Stimulated activated CD4-positive, alpha-beta T cell treated with anti-CD3 and anti-CD28 coated beads, Interleukin-12 subunit alpha, Interleukin-12 subunit beta, amount 100 ng/mL, for 24 hours (primary cell): ENCODE results near the gene EEFSEC.

Experiments used
- DNase-seq, 2 experiments: peaks; one replicate each; pipeline ENCODE4 v3.0.0-alpha.2; 2020; ENCODE audit warnings: low read depth in 2 of 2

EEFSEC gene

DNA sequence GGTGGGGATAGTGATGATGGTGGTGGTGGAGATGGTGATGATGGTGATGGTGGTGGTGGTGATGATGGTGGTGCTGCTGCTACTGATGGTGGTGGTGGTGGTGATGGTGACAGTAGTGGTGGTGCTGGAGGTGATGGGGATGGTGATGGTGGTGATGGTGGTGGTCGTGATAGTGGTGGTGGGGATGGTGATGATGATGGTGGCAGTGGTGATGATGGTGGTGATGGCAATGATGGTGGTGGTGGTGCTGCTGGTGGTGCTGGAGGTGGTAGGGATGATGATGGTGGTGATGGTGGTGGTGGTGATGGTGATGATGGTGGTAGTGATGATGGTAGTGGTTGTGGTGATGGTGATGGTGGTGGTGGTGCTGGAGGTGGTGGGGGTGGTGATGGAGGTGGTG lies 292.1 kb downstream of the EEFSEC start:
- DNase-seq, result no peak

DNA sequence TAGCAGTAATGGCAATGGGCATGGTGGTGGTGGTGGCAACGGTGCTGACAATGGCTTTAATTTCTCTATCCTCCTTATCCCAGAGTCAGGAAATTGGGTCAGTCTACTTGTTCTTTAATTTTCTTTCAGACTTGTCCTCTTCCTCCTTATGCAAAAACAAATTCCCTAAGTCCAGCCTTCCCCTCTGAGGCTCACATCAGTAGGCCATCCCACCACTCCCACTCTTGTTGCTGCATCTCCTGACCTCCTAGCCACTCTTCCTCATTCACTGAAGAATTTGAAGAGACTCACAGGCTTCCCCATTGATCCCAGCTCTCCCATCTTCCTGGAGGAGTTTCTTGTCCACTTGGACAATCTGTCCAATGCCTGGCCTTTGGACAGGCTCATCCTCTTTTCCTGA lies 293.5 kb downstream of the EEFSEC start:
- no peak for DNase-seq

DNA sequence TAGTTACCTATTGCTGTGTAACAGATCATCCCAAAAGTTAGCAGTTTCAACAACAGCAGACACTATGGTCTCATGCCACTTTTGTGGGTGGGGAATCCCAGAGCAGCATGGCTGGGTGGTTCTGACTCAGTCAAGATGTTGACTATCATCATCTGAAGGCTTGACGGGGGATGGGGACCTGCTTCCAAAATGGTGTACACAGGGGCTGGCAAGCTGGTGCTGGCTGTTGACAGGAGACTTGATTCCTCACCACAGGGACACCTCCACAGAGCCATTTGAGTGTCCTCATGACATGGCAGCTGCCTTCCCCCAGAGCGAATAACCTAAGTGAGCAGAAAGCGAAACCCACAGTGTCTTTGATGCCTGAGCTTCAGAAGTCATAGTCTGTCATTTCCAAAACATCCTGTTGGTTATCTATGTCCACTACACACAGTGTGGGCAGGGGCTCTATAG lies 294.3 kb downstream of the EEFSEC start:
- DNase-seq, result peak; percentile 17 to 55

DNA sequence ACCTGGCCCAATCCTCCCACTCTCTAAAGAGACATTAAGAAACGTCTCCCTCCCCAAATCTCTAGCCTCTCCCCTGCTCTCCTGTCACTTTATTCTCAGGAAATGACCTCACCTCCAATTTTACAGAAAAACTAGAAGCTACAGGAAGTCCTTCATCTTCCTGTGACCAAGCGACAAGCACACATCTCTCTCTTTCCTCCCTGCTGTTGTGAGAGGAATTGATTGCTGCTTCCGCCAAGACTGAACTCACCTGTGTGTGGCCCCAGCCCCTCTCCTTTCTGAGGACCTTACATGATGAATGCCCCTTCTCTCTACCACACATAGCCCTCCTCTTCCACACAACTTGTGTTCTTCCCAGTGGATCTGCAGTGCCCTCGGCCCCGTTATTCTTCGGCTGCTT lies 295.2 kb downstream of the EEFSEC start:
- no peak for DNase-seq

DNA sequence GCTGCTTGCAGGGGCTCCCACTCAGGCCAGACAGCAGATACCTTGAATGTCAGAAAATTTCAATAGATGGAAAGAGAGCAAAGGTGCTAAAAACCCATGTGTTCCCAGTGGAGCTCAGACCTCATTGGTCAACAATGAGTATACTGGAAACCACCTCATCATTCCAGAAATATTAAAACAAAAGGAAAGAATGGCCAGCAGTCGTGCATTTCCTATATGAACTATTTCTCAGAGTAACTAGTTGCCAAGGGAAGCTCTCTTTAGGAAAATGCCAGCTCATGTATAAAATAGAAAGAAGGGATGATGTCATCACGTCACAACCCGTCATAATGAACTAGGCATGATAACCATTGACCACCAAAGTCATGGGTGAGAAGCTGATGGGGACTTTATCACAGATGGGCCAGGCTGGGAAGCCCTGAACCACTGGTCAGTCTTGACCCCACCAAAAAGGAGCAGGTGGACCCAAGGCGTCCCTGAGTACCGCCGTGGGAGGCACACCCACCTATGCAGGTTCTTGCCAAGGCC lies 295.9 kb downstream of the EEFSEC start:
- DNase-seq, result no peak

DNA sequence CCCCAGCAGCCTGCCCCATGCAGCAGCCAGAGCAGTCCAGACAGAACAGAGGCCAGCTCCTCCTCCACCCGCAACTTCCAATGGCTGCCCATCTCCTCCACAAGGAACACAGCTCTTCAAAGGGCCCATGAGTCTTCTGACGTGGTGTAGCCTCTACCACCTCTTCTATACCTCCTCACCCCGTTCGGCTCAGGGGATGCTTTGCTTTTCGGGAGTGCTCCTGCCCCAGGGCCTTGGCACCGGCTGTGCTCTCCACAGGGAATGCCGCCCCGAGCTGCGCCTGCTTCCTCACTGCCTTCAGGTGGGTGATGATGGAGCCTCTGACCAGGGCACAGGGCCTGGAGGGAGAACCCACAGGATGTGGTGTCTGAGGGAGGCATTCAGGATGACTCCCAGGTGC lies 298.8 kb downstream of the EEFSEC start:
- no peak for DNase-seq

DNA sequence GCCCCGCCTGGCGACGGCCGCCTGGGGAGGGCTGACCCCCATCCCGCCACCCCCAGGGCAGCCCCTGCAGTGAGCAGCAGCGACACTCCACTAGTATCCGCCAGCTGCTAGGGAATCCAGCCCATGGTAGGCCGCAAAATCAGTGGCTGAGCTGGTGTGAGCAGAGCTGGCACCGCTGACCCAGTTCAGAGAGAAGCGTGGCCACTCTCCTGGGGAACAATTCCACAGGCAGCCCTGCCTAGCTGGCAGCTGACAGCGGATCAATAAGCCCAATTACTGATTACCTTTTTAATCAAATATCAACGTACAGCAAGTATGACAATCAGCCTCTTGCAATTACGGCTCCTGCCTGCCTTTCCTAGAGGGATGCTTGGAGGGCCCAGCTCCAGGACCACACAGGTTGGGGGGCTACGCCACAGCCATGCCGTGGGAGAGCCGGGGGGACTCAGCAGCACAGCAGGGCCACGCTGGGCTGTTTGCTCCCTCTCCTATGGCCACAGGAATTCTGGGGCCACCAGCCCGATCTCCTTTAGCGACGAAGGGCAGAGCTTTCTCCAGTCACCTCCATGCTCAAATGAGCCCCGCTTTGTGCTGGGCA lies 299.5 kb downstream of the EEFSEC start:
- DNase-seq, result no peak

DNA sequence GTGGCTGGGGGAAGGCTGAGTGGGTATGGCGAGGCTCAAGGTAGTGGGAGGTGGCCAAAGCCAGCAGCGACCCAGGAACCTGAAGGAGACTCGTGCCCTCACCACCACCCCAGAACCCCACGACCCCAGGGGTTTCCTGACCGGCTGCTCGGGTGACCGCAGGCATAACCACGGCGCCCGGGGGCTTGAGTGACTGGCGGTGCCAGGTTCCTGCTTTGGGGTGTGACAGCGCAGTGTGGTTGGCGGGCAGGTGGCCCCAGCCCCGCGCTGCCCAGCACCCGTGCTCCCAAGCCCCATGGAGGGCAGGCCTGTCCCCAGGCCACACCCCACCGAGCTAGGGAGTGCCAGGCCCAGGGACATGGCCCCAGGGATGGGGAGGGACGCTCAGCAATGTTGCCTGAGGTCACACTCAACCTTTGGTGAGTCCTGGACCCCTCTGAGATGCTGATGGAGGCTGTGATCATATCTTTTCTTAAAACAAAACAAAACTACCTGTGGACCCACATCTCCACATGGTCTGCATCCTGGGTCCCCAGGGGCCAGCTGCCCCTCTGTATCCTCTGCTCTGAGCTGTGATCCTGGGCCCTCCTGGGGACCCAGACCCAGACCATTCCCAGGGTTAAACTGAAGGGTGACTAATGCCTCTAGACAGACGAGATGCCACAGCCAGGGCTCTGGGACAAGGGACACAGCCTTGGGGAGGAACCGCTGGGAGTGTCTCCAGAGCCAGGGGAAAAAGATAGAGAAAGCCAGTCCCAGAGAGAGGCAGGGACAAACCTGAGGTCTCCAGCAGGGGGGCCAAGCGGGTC lies 300.4 kb downstream of the EEFSEC start:
- no peak for DNase-seq

DNA sequence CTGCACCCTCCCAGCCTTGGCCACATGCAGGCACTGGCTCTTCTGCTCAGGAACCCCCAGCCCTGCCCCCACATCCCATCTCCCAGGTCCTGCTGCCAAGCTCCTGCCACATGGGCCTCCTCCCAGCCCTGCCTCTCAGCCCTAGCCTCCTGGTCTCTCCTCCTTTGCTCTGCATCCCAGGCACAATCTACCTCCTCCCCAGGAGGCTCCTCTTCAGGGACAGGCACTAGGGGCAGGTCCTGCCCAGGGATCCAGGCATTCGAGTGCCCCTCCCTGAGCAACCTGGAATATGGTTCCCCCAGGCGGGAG lies 301.0 kb downstream of the EEFSEC start:
- no peak for DNase-seq

DNA sequence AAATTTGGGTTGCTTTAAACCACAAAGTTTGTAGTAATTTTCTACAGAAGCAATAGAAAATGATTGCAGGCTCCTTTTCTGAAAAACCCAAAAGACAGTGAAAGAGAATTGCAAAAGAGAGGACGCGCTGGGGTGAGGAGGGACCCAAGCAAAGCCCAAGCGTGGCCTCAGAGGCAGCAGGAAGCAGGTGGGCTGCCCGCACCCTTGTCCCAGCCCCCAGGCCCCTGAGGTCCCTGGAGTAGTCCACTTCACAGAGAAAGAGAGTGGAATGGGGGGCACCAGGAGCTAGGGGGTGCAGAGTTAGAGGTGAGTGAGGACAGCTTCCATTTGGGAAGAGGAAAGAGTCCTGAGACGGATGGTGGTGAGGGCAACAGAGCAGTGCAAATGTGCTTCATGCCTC lies 301.8 kb downstream of the EEFSEC start:
- no peak for DNase-seq

DNA sequence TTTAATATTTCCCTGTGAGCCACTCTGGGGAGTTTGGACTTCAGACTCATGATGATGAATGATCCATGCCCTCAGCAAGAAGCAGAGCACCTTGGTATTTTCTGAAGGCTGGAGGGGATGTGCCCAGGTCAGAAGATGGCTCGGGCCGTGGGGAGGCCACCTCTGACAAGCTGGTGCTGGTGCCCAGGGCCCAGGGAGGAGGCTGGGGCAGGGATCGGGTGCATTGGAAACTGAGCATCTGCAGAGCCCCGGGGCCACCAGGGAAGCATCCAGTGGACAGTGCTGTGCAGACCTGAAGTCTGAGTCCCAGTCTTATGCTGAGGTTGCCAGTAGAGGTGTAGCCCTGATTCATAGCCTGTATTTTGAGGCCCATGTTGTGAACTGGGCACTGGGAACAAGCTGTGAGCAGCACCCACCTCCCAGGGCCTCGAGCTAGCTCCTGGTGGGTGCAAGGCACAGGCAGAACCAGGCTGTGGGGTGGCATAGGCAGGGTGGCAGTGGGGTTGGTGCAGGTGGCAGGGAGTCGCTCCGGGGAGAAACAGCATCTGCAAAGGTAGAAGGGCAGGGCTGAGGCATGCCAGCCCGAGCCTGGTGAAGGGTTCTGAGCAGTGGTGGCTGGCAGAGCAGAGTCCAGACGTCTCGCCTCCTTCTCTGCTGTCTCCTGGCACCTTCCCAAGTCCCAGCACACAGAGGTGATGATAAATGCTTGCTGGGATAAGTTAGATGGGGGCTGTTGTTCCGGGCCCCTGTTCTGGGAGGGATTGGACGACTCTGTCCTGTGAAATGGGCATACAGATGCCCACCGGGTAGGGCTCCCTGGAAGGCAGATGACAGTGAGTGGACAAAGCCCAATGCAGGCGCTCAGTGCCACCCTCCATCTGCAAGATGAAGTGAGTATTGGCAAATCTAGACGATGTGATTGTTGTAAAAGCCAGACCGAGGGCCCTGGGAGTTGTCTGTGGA lies 302.8 kb downstream of the EEFSEC start:
- no peak for DNase-seq

DNA sequence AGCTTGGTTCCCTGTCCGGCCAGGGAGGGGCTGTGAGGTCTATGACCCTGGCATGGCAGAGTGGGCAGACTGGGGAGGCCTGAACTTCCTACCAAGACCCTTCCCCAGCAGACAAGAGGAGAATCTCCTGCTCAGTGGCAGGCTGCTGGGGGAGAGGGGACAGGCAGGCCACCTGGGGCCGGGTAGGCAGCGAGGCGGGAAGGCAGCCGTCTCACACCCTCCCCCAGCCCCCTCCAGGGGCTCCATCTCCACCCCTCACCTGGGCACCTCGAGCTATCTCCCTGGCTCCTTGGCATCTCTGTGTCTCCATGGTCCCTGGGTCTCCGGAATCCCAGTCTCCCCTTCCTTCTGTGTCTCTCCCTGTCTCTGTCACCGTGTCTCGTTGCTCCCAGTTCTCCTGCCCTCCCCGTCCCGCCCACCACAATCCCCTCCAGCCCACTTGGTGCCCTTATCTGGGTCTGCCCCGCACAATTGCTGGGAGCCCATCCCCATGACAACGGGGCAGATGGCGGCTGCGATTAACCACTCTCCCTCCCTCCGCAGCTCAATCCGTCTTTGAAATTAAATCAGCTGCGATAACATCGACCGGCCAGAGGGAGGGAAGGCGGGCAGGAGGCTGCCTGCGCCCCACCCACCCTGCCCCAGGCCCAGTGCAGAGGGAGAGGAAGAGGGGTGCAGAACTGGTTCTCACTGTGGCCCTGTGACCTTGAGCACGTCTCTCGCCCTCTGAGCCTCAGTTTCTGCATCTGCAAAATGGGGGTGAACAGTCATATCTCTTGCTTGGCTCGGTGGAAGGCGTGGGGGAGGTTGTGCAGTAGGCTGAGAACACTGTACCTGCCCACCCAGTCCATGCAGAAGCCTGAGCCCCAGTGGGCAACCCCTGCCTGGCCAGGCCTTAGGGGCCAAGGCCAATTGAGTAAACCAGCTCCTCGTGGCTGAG lies 303.8 kb downstream of the EEFSEC start:
- DNase-seq, result no peak

DNA sequence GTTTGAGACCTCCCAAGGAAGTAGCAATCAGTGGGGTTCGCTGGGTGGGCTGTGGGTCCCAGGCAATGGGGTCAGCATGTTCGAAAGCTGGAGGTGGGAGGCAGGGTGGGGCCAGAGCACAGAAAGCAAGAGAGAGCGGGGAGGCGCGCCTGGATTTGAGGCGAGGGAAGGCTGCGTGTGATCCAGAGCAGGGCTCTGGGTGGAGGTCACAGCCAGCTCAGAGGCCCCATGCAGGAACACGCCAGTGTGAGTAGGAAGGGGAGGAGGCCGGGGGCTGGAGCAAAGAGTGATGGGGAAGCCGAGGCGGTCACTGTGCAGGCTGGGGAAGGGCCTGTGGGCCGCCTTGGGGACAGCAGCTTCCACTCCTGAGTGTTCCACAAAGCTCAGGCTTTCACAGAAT lies 304.7 kb downstream of the EEFSEC start:
- no peak for DNase-seq
